EH (cell line): Measurements from ENCODE around the gene DPP4.

Experiments used
- DNase-seq: peaks from one replicate; pipeline ENCODE4 v3.0.0-alpha.2; 2015; ENCODE audit warnings: low read depth

Gene DPP4

GRCh38 chr2:161988589-161988988, 85.4 kb downstream of the DPP4 start:
- DNase-seq = peak; percentile 4

GRCh38 chr2:161987311-161987710, 86.7 kb downstream of the DPP4 start:
- DNase-seq = no peak

DNA sequence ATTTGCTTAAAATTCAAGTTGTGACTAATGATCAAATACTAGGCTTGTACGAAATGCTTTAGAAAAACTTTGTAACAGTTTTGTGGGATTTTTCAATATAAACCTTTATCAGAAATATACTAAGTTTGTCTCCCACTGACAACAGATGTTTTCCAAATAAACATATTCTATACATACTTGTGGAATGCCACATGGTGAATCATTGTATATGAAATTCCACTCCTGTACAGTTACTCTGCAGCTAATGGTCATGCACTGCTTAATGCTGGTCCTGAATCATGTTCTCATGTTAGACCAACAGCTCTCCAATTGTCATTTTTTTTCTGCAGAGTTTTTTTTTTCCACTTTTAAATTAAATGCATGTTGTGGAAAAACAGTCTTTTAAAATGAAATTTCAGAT, 90.1 kb downstream of the DPP4 start:
- peak; percentile 6 for DNase-seq

GRCh38 chr2:161983331-161983651, 90.7 kb downstream of the DPP4 start:
- no peak for DNase-seq

DNA sequence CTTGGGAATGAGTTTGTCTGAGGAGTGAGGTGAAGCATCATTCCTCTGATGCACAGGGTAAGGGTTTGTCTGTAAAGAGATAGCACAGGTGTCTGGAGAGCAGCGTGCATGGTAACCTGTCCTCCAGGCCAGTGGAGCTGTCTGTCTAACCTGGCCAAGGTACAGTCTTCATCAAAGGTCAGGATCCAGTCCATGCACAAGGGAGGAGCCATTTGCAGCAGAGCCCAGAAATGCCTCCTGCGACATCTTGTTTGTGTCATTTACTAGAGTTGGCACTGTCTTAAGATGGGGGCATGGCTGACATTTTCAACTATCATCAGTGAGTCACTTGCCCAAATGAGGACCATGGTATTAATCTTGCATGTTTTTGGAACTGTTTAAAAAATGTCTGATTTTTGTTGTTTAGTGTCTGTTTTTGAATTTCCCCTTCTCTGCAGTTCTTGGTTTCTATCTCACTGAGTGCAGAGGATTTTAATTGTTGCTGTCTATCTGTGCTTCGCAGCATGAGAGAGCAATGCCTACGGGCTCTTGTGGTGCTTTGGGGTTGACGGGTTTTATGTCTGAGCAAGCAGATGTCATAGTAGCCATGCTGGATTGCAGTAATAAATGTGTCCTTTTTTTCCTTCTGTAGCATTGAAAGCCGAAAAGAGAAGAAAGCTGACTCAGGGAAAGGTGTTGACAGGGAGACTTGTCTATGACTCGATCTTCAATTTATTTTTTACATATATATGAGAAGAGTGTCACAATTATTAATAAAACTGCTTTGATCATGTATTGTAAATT, 91.3 kb downstream of the DPP4 start:
- DNase-seq = no peak

DNA sequence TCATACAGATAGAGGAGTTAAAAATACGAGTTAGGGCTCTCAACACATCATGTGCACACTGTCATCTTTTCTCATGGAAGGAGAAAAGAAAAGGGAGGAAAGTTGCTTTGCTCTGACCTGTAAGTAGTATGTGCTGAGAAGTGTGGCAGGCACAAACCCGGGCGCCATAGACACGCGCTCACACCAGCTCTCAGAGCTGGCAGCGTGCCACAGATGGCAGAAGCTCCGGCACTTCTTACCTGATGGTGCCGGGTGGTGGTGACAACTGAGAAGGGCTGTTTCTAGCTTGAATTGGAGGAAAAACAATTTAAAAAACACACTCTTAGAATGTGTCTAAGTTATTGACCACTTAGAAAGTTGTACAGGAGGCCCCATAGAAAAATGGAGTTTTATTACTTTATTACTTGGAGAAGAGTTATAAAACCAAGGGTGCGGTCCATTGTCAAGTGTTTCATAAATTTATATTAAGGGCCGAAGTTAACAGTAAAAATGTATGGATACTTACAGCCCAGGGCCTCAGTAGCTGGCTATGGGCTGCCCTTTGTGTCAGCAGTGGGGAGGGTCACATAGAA, 92.2 kb downstream of the DPP4 start:
- DNase-seq = no peak

DNA sequence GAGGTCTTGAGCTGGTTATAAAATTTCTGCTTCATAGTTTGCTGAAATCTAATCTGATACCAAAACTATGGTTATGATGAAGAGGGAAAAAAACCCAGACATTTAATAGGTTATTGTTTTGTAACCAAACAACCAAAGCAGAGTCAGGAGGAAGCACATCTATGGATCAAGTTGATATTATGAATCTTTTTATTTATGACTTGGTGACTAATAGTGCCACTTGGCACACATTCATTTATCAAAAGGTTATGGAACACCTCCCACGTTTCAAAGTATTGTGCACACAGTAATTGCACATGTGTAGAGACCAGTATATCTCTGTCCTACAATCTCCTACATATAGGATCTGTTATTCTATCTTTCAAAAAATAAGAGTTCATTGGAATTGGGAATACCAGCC, 93.0 kb downstream of the DPP4 start:
- DNase-seq = no peak

DNA sequence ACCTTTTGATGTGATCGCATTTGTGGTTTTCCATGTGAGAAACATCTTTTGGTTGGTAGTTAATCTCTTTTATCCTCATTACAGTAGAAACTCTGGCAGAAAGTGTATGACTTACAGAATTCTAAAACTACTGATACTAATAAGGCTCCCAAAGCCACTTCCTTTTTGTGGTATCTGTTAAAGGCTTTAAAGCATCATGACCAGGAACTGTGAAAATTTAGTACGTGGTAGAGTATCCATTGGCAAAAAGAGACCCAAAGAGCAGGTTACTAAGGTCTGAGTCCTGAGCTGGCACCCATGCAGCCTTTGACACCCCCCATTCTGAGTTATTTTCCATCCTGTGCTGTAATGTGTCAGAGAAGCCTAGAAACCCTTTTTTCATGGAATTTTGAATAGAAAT, 94.5 kb downstream of the DPP4 start:
- DNase-seq = no peak

- DNase-seq = peak; percentile 23
Observed at GRCh38 chr2:161977926-161978325, 96.1 kb downstream of the DPP4 start.

DNA sequence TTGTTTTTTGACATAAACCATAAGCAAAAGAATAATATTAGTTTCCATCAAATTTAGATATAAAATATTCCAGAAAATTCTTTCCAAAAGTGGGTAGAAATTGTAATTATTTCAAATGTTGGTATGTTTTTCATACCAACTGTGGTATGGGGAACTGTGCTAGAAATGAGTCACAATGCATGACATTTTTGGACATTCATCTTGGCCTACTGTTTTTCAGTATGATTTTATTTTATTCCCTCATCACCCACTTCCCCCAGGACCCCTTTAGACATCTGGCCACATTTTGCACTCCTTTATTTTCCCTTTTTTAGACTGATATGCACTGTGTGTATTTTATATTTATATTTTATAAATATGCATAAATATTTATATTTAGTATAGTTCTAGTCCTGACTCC, 97.1 kb downstream of the DPP4 start:
- DNase-seq = no peak

GRCh38 chr2:161976295-161976694, 97.7 kb downstream of the DPP4 start:
- no peak for DNase-seq

GRCh38 chr2:161975813-161976160, 98.2 kb downstream of the DPP4 start:
- no peak for DNase-seq

DNA sequence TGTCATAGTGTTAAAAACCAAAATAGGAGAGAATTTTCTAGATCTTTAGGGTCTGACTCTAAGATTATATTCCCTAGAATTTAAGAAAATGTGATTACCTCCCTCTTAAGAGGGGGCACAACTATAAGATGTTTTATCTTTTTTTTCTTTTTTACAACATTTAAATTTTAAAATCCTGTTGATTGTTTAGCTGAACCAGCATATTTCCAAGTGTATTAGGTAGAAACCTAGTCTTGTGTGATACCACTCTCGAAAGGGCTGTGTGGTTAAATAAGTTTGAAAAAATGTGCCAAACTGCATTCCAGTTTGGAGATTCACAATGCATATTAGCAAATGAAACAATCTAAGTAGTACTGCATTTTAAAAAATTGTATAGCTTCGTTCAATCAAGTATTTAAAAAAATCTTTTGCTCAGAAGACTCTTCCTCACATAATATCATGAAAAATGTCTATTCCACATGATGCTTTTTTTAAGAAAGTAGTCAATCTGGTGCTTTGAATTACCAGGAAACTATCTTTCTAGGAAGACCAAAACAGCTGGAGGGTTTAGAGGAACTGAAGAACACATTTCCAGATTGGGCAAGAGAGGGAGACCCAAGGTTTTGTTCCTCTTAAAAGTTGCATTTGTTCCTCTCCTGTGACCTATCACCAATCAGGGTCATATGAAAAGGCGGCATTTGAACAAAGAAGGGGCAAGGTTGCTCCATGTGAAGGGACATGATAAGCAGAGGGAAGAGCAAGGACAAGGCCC, 98.8 kb downstream of the DPP4 start:
- no peak for DNase-seq

- DNase-seq = no peak
Observed at GRCh38 chr2:161974461-161974860, 99.6 kb downstream of the DPP4 start.

DNA sequence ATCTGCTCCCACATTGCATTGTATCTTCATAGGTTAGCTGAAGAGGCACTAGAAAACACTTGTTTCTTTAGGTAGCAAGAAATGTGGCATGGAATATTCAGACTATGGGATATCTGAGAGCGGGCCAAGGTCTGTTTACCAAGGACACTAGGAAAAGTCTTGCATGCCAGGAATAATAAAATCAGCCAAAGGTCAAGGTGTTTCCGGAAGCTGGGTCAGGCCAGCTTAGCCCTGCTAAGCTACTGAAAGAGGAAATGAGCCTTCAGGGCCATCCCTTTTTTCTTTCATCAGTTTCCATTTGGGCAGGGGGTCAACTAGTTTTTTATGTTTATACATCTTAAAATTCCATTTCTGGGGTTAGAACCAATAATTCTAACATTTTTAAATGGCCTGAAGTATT, 101.1 kb downstream of the DPP4 start:
- no peak for DNase-seq

DNA sequence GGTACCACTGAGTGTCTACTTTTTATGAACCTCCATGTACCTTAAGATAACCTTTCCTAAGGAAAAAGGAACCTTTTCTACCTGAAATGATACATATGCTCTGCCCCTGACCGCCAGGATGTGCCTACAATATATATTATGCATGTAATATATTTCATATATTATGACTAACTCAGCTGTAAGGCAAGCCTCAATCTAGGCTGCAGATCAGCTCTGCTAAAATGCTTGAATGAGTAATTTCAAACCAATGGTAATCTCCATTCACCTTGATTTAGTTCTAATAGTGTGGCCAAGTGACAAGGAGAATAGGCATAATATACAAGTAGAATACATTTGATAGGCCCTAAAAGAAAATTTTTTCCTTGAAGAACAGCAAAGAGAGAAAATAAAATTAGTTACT, 101.8 kb downstream of the DPP4 start:
- no peak for DNase-seq

DNA sequence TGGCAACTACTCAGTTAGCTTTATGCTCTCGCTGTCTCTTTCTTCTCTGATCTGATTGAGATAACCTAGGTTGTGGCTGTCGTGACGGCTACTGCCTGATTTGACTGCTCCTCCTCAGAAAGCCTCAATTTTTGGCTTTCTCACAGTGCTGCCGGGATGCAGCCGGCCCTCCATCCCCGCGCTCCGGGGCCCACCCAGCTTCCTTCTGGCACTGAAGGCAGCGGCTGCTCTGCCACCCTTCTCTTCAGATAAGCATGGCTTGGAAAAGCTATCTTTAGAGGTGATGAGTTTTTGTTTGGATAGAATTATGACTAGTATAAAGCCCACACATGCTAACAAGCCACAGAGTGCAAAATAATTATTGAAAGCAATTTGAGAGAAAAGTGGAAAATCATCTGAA, 102.5 kb downstream of the DPP4 start:
- no peak for DNase-seq

DNA sequence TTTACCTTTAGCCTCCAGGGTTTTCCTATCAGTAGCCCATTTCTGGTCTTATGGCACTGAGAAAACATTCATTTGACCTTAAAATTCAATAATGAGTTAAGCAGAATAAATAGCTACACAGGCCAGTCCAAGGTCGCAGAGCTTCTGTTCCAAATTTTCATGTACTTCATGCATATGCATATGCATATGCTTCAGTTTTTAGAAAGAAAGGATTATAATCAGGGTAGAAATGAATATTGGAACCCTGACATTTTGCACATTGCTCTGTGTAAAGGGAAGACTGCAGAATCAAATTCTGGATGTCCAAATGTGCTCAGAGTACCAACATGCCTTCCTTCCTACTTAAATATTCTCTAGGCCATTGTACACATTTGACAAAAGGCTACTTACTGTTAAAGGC, 104.9 kb downstream of the DPP4 start:
- no peak for DNase-seq

GRCh38 chr2:161965994-161966393, 108.0 kb downstream of the DPP4 start:
- no peak for DNase-seq

DNA sequence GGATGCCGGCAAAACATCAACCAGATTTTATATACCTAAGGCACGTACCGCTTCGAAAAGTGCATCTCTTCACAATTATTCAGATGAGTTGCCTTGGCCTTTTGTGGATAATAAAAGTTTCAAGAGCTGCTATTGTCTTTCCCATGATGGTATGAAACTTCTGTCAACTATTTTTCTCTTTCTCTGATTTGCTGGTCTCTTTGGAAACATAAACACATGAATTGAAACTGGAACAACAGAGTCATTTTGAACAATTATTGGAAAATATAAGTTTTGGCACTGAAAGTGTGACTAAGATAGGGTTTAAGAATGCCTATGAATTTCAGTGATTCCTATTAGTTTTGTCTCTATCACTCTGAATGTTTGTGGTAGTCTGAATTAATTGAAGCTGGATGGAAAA, 109.9 kb downstream of the DPP4 start:
- DNase-seq = no peak

DNA sequence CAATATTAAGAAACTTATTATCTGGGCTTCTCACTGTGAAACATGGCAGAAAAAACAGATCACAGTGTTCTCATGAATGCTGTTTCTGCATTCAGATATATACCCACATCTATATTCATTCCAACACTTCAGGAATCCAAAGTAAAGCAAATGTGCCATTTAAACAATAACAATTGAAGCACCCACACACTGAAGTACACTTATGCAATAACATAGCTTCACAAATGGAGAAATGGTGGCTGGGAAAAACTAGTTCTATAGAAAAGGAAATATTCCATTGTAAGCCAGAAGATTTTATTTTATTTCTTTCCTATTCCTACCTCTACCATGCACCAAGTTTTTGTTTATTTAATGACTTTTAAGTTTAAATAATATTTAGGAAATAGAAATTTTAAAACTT, 111.9 kb downstream of the DPP4 start:
- no peak for DNase-seq

GRCh38 chr2:161961061-161961460, 113.0 kb downstream of the DPP4 start:
- no peak for DNase-seq

- DNase-seq = no peak
Observed at GRCh38 chr2:161956738-161957137, 117.3 kb downstream of the DPP4 start.

GRCh38 chr2:161955211-161955610, 118.8 kb downstream of the DPP4 start:
- no peak for DNase-seq
